PC-3 (cell line): ENCODE measurements around the gene FYTTD1. TPM values are rescaled to one million over a fixed set of nuclear protein-coding genes. Genes with fewer than 3 reads are reported as not detected.

ENCODE experiments used
- ATAC-seq: fragments of 200-7000 bp; cut with Tn5 transposase; 2 replicates; pipeline ENCODE4 v1.9.1; 2020; ENCODE audit warnings: mild to moderate bottlenecking, moderate library complexity
- BruUV-seq: library from RNA; stranded (reverse); fragments of 400-500 nt; replicated peaks from 2 replicates; lab custom pipeline; 2021; lab: Mats Ljungman, UMichigan
- CTCF ChIA-PET: fragments of 300-600 bp; sonication (Branson Sonifier 250); formaldehyde crosslinking; loops from one replicate; lab custom pipeline; 2022; ENCODE audit warnings: antibody characterized with exemption; lab: Charles Lee
- POLR2A ChIA-PET: fragments of 300-600 bp; sonication (Branson Sonifier 250); formaldehyde crosslinking; loops from one replicate; lab custom pipeline; 2022; ENCODE audit warnings: antibody characterized with exemption; ENCODE audit not compliant: unreplicated experiment; lab: Charles Lee
- DNase-seq: peaks from one replicate; pipeline ENCODE4 v3.0.0-alpha.2; 2015
- H2AFZ ChIP-seq: fragments of 300-600 bp; sonication (generic); 2 replicates; pipeline ENCODE4 v1.6.0; 2016; ENCODE audit warnings: antibody characterized with exemption, low read length
- H3F3A ChIP-seq: fragments of 300-600 bp; sonication (generic); one replicate; pipeline ENCODE4 v1.6.0; 2017; ENCODE audit warnings: antibody characterized with exemption, low read length, control low read depth, mild to moderate bottlenecking; ENCODE audit not compliant: unreplicated experiment
- H3K27ac ChIP-seq: fragments of 300-600 bp; sonication (generic); 2 replicates; pipeline ENCODE4 v1.5.1; 2016; ENCODE audit warnings: mild to moderate bottlenecking, low read length
- H3K27me3 ChIP-seq: fragments of 300-600 bp; sonication (generic); 2 replicates; pipeline ENCODE4 v1.6.1; 2016; ENCODE audit warnings: low read length, mixed read lengths
- H3K36me3 ChIP-seq: fragments of 300-600 bp; sonication (generic); 2 replicates; pipeline ENCODE4 v1.6.1; 2016; ENCODE audit warnings: low read depth, mixed run types, low read length, mixed read lengths
- H3K4me1 ChIP-seq: fragments of 300-600 bp; sonication (generic); 2 replicates; pipeline ENCODE4 v1.5.1; 2016; ENCODE audit warnings: low read length; ENCODE audit not compliant: insufficient read depth
- H3K4me2 ChIP-seq: fragments of 300-600 bp; sonication (generic); 2 replicates; pipeline ENCODE4 v1.6.0; 2016; ENCODE audit warnings: low read length
- H3K4me3 ChIP-seq: fragments of 300-600 bp; sonication (generic); 2 replicates; pipeline ENCODE4 v1.5.1; 2016; ENCODE audit warnings: mild to moderate bottlenecking, low read length, mixed read lengths
- H3K79me2 ChIP-seq: fragments of 300-600 bp; sonication (generic); 2 replicates; pipeline ENCODE4 v1.6.1; 2017; ENCODE audit warnings: low read length, mixed read lengths
- H3K9ac ChIP-seq: fragments of 300-600 bp; sonication (generic); 2 replicates; pipeline ENCODE4 v1.6.0; 2016; ENCODE audit warnings: mild to moderate bottlenecking, low read length
- H3K9me2 ChIP-seq: fragments of 300-600 bp; sonication (generic); replicated peaks from 2 replicates; pipeline ENCODE4 v1.6.1; 2016; ENCODE audit warnings: mixed run types, low read length, mixed read lengths
- H3K9me3 ChIP-seq: fragments of 300-600 bp; sonication (generic); 2 replicates; pipeline ENCODE4 v1.6.1; 2016; ENCODE audit warnings: low read length, mixed read lengths
- H4K20me1 ChIP-seq: fragments of 300-600 bp; sonication (generic); 2 replicates; pipeline ENCODE4 v1.6.1; 2016; ENCODE audit warnings: low read length, mixed read lengths
- CTCF ChIP-seq: fragments of 300-600 bp; sonication (generic); conservative IDR thresholded peaks from 2 replicates; pipeline ENCODE4 v1.5.1; 2017; ENCODE audit warnings: antibody characterized with exemption, low read depth, mild to moderate bottlenecking, low read length
- EZH2 ChIP-seq: fragments of 300-600 bp; sonication (generic); IDR thresholded peaks from one replicate; pipeline ENCODE4 v1.6.1; 2017; ENCODE audit warnings: antibody characterized with exemption, mild to moderate bottlenecking, low read length; ENCODE audit not compliant: unreplicated experiment
- EZH2phosphoT487 ChIP-seq: fragments of 300-600 bp; sonication (generic); IDR thresholded peaks from 2 replicates; pipeline ENCODE4 v1.6.1; 2018; ENCODE audit warnings: mild to moderate bottlenecking, antibody characterized with exemption, low read length, borderline replicate concordance
- intact Hi-C: fragments of 100-400 bp; cut with micrococcal nuclease; formaldehyde crosslinking; loops from 2 replicates; pipeline ENCODE4 v1.9.0; 2023
- total RNA-seq: library from RNA; depleted of rRNA; stranded (reverse); fragments of >200 nt; gene quantifications from 2 replicates; pipeline ENCODE4 v1.2.3, GENCODE V29; 2014

The FYTTD1 gene
- total RNA-seq, 1 experiment from 2014 or later, result 85.4 TPM

GRCh38 chr3:197753263-197753662 is 3.6 kb downstream of the FYTTD1 start:
- H3K36me3 ChIP-seq, result peaks cover 17% of the 10 kb centered on the region
- H3K9me3 ChIP-seq, result no peaks in the 10 kb centered on the region
- H3K4me2 ChIP-seq, result peak overlapping the region; percentile 80; the same call in 1 of the 2 replicates
- DNase-seq, result peak; percentile 18
- intact Hi-C loops, result loop anchor here (5.0 kb wide), 1 partner anchor 39 kb away; the partner anchor contains the start of gene LRCH3
- CTCF ChIA-PET, result interaction anchor here (0.7 to 1.0 kb wide), 2 partner anchors 10 to 40 kb away, joined by 3 read pairs; no protein-coding TSS in a partner anchor
- H3K9me2 ChIP-seq, result no peaks in the 10 kb centered on the region
- no peak overlapping the region for H3K9ac ChIP-seq
- no peak for TF ChIP-seq EZH2
- TF ChIP-seq CTCF, result no peak
- no peak for TF ChIP-seq EZH2phosphoT487
- H4K20me1 ChIP-seq, result peaks cover 19% of the 10 kb centered on the region; the same call in 1 of the 2 replicates
- no TSS peak for BruUV-seq
- ATAC-seq, result no peak
- peaks cover 75% of the 10 kb centered on the region for H3K79me2 ChIP-seq
- no peaks in the 10 kb centered on the region for H3K27me3 ChIP-seq
- H3F3A ChIP-seq, result no peaks in the 10 kb centered on the region
- H2AFZ ChIP-seq, result no peak overlapping the region
- H3K27ac ChIP-seq, result no peak overlapping the region
- POLR2A ChIA-PET, result no interaction called here
- H3K4me1 ChIP-seq, result peaks cover 26% of the 10 kb centered on the region
- H3K4me3 ChIP-seq, result no peak overlapping the region

GRCh38 chr3:197756704-197757103 is 7.0 kb downstream of the FYTTD1 start:
- no peak for DNase-seq
- H3K36me3 ChIP-seq, result peaks cover 34% of the 10 kb centered on the region
- H3K9me2 ChIP-seq, result no peaks in the 10 kb centered on the region
- no peaks in the 10 kb centered on the region for H3K9me3 ChIP-seq
- TF ChIP-seq EZH2phosphoT487 (no peak), EZH2 (no peak), CTCF (no peak)
- no peak overlapping the region for H3K4me2 ChIP-seq
- H3K4me1 ChIP-seq, result peaks cover 20% of the 10 kb centered on the region
- POLR2A ChIA-PET, result no interaction called here
- no peak overlapping the region for H2AFZ ChIP-seq
- CTCF ChIA-PET, result no interaction called here
- intact Hi-C loops, result no loop called here
- no peaks in the 10 kb centered on the region for H3K27me3 ChIP-seq
- no peak overlapping the region for H3K4me3 ChIP-seq
- no peak overlapping the region for H3K27ac ChIP-seq
- peaks cover 18% of the 10 kb centered on the region; the same call in 1 of the 2 replicates for H4K20me1 ChIP-seq
- no peaks in the 10 kb centered on the region for H3F3A ChIP-seq
- H3K9ac ChIP-seq, result no peak overlapping the region
- ATAC-seq, result no peak
- no TSS peak for BruUV-seq
- peaks cover 68% of the 10 kb centered on the region for H3K79me2 ChIP-seq

GRCh38 chr3:197758512-197758911 is 8.8 kb downstream of the FYTTD1 start:
- H3K4me3 ChIP-seq, result no peak overlapping the region
- H3F3A ChIP-seq, result no peaks in the 10 kb centered on the region
- CTCF ChIA-PET, result no interaction called here
- DNase-seq, result no peak
- H4K20me1 ChIP-seq, result 0 out of 2 replicates have a peak, but pooled peaks cover 3% of the 10 kb centered on the region
- 0 out of 2 replicates have a peak, but pooled peaks cover 5% of the 10 kb centered on the region for H3K4me1 ChIP-seq
- H3K27me3 ChIP-seq, result no peaks in the 10 kb centered on the region
- H2AFZ ChIP-seq, result no peak overlapping the region
- intact Hi-C loops, result no loop called here
- TF ChIP-seq EZH2, result no peak
- TF ChIP-seq CTCF, result no peak
- no peak for TF ChIP-seq EZH2phosphoT487
- BruUV-seq, result no TSS peak
- ATAC-seq, result no peak
- H3K79me2 ChIP-seq, result peaks cover 50% of the 10 kb centered on the region
- no peak overlapping the region for H3K4me2 ChIP-seq
- H3K36me3 ChIP-seq, result peaks cover 37% of the 10 kb centered on the region
- H3K27ac ChIP-seq, result no peak overlapping the region
- POLR2A ChIA-PET, result no interaction called here
- no peak overlapping the region for H3K9ac ChIP-seq
- H3K9me2 ChIP-seq, result no peaks in the 10 kb centered on the region
- H3K9me3 ChIP-seq, result no peaks in the 10 kb centered on the region
